NCI-H748 treated with DMSO at 0.1 percent for 48 hours (cell line): ENCODE measurements around the gene RASGEF1C.
"Not testable (repeated sequence)": the region's sequence is repeated elsewhere in the genome, so short reads cannot be mapped to it uniquely, and the experiment has no call there.

Experiments
- DNase-seq: peaks from one replicate; lab custom pipeline; 2025; lab: John Stamatoyannopoulos, UW

The RASGEF1C gene

GRCh38 chr5:180135967-180136629 is 72.9 kb downstream of the RASGEF1C start:
- no peak for DNase-seq

GRCh38 chr5:180135128-180135955 is 73.7 kb downstream of the RASGEF1C start:
- DNase-seq = no peak

GRCh38 chr5:180133971-180134508 is 75.0 kb downstream of the RASGEF1C start:
- DNase-seq = no peak

GRCh38 chr5:180133551-180133950 is 75.5 kb downstream of the RASGEF1C start:
- DNase-seq = no peak

GRCh38 chr5:180133060-180133459 is 76.0 kb downstream of the RASGEF1C start:
- DNase-seq = no peak

GRCh38 chr5:180130876-180131740 is 77.9 kb downstream of the RASGEF1C start:
- DNase-seq = no peak

GRCh38 chr5:180130291-180130869 is 78.6 kb downstream of the RASGEF1C start:
- no peak for DNase-seq

GRCh38 chr5:180129291-180130190 is 79.5 kb downstream of the RASGEF1C start:
- DNase-seq = no peak

- no peak for DNase-seq
Measured at GRCh38 chr5:180128671-180129261, 80.2 kb downstream of the RASGEF1C start.

- DNase-seq = no peak
Measured at GRCh38 chr5:180127682-180128670, 81.0 kb downstream of the RASGEF1C start.

- DNase-seq = no peak
Measured at GRCh38 chr5:180126716-180127681, 82.0 kb downstream of the RASGEF1C start.

GRCh38 chr5:180126156-180126555 is 82.9 kb downstream of the RASGEF1C start:
- not testable (repeated sequence) for DNase-seq

- DNase-seq = not testable (repeated sequence)
Measured at GRCh38 chr5:180124662-180125061, 84.3 kb downstream of the RASGEF1C start.

- no peak for DNase-seq
Measured at GRCh38 chr5:180122875-180123274, 86.1 kb downstream of the RASGEF1C start.

GRCh38 chr5:180121826-180122413 is 87.1 kb downstream of the RASGEF1C start:
- DNase-seq = no peak

GRCh38 chr5:180120237-180121101 is 88.5 kb downstream of the RASGEF1C start:
- no peak for DNase-seq

- DNase-seq = no peak
Measured at GRCh38 chr5:180119903-180120236, 89.1 kb downstream of the RASGEF1C start.
